HG03139 (cell line): ENCODE measurements around the gene CNNM2.

Experiments
- ATAC-seq: cut with Tn5 transposase; IDR thresholded peaks from one replicate; pipeline ENCODE4 v1.9.1; 2021; ENCODE audit not compliant: unreplicated experiment

CNNM2 gene

GRCh38 chr10:102917962-102918816 lies at the start of gene CNNM2:
Gene CNNM2, plus strand, starts transcription at chr10:102918294. Its CDS starts 187 bp downstream, at chr10:102918481.
- ATAC-seq = peak; percentile 89

GRCh38 chr10:102868911-102869257 lies 49.2 kb upstream of the CNNM2 start:
- ATAC-seq = no peak

GRCh38 chr10:102869258-102870198 lies 48.6 kb upstream of the CNNM2 start, which contains the start of gene AS3MT:
Gene AS3MT, plus strand, starts transcription at chr10:102869470. Its CDS starts 123 bp downstream, at chr10:102869593.
- ATAC-seq = no peak

- no peak for ATAC-seq
Measured at GRCh38 chr10:102870221-102870620, 47.9 kb upstream of the CNNM2 start.

DNA sequence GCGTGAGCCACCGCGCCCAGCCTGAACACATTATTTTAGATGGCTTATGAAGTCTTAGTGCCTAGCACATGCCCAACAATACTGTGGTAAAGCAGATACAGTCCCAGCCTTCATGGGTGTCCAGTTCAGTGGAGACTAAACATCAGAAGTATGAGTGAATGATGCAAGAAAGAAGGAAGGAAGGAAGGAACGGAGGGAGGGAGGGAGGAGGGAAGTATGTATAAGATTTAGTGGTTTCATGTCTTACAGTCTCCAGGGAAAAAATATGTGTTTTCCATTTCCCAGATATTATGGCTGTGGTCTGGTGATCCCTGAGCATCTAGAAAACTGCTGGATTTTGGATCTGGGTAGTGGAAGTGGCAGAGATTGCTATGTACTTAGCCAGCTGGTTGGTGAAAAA lies 45.9 kb upstream of the CNNM2 start:
- ATAC-seq = no peak

- ATAC-seq = no peak
Measured at GRCh38 chr10:102876747-102877153, 41.3 kb upstream of the CNNM2 start.

DNA sequence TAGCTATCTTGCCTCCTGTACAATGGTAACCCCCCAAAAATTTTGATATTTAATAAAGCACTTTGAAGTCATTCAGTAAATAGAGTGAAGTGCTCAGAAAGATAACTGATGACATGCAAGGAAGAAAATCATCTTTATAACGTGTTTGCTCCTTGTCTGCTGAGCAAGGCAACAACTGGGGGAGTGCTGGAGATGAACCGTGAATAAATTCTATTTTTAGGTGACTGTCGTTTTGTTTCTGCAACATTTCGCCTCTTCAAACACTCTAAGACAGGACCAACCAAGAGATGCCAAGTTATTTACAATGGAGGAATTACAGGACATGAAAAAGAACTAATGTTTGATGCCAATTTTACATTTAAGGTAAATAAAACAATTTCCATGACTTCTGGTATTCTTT lies 39.5 kb upstream of the CNNM2 start:
- no peak for ATAC-seq

- ATAC-seq = no peak
Measured at GRCh38 chr10:102880256-102880655, 37.8 kb upstream of the CNNM2 start.

GRCh38 chr10:102888048-102888447 lies 30.0 kb upstream of the CNNM2 start:
- ATAC-seq = no peak

GRCh38 chr10:102894466-102895213 lies 23.5 kb upstream of the CNNM2 start:
- ATAC-seq = no peak

DNA sequence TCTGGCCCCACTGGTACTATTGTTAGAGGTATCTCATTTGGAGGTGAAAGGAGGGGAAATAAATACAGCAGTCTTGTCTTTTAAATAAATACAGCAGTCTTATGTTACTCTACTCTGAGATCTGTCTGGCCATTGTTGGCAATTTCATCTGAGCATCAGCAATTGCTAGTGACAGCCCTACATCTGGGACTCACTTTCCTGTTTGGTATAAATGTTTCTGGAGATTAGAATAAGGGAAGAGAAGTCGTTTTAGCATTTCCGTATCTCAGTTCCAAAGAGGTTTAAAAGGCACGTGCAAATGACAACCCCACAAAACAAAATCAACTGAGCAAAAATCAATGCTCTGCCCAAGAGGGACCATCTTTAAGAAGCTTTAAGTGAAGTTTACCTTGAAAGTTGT lies 18.1 kb upstream of the CNNM2 start:
- ATAC-seq = no peak

DNA sequence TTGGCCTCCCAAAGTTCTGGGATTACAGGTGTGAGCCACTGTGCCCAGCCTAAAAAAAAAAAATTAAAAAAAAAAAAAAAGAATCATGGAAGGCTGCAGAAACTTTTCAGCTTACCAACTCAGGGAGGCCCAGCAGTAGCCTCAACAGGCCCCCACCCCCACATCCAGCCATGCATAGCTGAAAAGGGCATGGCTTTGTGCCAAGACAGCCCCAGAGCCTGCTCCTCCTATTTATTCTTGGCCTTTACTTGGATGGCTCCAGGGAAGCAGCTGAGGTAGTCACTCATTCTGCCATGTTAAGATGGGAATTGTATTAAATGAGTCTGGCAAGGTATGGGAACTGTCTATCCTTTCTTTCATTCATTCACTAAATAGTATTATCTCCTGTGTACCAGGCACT lies 13.7 kb upstream of the CNNM2 start:
- no peak for ATAC-seq

DNA sequence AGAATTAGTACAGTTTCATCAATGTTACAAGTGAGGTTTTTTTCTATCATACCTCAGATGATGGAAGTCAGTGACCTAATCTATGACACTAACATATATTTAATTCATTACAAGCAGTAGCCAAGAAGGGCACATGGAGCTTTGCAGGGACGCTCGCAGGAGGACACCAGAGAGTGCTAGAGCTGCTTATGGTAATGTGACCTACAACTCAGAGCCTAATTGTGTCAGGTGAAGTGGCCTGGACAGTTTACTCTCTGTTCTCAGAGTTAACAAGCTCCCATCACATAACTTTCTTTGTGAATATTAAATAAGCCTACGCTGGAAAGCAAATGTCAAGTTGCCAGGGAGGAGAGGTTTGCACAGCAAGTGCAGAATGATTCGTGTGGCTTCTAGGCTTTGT lies 11.6 kb upstream of the CNNM2 start:
- ATAC-seq = no peak

DNA sequence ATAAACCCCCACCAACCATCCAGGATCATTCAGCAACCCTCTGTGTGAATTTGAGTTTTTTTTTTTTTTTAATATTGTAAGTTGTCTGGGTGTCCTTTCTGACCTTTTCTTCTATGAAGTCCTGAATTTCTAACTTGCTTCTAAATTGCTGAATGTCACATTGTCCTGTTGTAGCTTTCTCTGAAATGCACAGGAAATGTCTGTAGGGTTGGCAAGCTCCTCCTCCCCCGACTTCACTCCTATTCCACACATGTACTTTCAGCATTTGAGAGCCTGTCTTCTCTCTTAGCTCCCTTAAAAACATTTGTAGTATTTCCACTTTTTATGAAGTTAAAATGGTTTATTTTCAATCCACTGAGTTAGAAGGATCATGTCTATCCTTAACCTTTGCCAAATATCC lies 3.3 kb upstream of the CNNM2 start:
- ATAC-seq = no peak

DNA sequence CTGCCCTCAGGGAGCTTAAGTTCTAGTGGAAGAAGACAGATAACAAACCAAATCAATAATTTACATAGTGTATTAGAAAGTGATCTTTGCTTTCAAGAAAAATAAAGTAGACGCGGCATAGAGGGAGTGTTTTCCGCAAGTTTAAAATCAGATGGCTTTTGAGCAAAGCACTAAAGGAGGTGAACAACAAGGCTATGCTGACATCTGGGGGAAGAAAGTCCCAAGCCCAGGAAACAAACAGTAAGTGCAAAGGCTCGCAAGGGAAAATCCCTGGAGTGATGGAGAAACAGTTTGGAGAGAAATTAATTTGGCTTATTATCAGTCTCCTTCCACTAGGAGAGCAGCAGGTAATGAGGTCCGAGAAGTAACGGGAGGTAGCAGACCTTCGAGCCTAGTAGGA lies 1.9 kb upstream of the CNNM2 start:
- no peak for ATAC-seq

- peak; percentile 38 for ATAC-seq
Measured at GRCh38 chr10:102917314-102917961, 656 bp upstream of the CNNM2 start.

GRCh38 chr10:102918817-102919245 lies 737 bp downstream of the CNNM2 start:
- no peak for ATAC-seq

DNA sequence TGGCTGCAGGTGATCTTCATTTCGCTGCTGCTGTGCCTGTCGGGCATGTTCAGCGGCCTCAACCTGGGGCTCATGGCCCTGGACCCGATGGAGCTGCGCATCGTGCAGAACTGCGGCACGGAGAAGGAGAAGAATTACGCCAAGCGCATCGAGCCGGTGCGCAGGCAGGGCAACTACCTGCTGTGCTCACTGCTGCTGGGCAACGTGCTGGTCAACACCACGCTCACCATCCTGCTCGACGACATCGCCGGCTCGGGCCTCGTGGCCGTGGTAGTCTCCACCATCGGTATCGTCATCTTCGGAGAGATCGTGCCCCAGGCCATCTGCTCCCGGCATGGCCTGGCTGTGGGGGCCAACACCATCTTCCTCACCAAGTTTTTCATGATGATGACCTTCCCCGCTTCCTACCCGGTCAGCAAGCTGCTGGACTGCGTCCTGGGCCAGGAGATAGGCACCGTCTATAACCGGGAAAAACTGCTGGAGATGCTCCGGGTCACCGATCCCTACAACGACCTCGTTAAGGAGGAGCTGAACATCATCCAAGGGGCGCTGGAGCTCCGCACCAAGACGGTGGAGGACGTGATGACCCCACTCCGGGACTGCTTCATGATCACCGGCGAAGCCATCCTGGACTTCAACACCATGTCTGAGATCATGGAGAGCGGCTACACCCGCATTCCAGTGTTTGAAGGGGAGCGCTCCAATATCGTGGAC lies 1.3 kb downstream of the CNNM2 start:
- ATAC-seq = no peak

DNA sequence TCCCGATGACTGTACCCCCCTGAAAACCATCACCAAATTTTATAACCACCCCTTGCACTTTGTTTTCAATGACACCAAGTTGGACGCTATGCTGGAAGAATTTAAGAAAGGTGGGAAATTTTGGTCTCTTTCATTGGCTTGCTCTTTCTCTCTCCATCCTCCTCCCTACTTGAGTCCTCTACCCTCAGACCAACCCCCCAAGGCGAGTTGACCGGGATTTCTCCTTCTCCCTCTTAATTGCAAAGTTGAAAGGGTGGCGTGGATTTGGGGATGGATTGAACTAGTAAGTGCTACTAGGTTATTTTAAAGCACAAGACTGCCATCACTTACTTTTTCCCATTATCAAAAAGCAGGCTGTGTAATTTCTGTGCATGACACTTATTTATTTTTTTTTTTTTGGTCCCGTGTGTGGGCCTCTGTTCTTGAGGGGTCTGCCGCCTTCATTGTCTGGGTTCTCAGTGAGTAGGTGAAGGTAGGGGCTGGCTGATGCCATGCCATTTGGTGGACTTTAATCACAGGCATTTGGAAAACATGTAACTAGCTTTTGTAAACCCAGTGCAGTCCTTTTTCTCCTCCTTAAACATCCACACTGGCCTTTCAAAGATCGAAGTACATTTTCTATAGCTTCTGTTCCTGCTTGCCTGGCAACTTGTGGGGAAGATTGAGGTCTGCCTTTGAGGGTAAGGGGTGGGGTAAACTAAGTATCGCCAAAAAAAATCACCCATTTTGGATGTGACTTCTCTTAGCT lies 2.1 kb downstream of the CNNM2 start:
- no peak for ATAC-seq
